Mucosa of stomach (tissue), 1 donor: ENCODE measurements around the gene CELF1.
A peak's percentile ranks its signal among the peaks of the same experiment; 100 is the strongest.

Experiments
- H3K27me3 ChIP-seq: one replicate; pipeline ENCODE4 v1.7.0; 2013; ENCODE audit warnings: mild to moderate bottlenecking, low read length; ENCODE audit not compliant: control insufficient read depth, insufficient read depth
- H3K36me3 ChIP-seq: one replicate; pipeline ENCODE4 v1.7.0; 2013; ENCODE audit warnings: low read length; ENCODE audit not compliant: control insufficient read depth, insufficient read depth
- H3K4me1 ChIP-seq: one replicate; pipeline ENCODE4 v1.7.0; 2013; ENCODE audit warnings: mild to moderate bottlenecking, low read length; ENCODE audit not compliant: control insufficient read depth, insufficient read depth
- H3K4me3 ChIP-seq: one replicate; pipeline ENCODE4 v1.7.0; 2013; ENCODE audit warnings: low read length
- H3K9ac ChIP-seq: one replicate; pipeline ENCODE4 v1.7.0; 2013; ENCODE audit warnings: mild to moderate bottlenecking, low read length, moderate library complexity
- H3K9me3 ChIP-seq: one replicate; pipeline ENCODE4 v1.7.0; 2013; ENCODE audit warnings: mild to moderate bottlenecking, low read length, moderate library complexity; ENCODE audit not compliant: control insufficient read depth
- donor health status: Pancreatic carcinoma.

The CELF1 gene

DNA sequence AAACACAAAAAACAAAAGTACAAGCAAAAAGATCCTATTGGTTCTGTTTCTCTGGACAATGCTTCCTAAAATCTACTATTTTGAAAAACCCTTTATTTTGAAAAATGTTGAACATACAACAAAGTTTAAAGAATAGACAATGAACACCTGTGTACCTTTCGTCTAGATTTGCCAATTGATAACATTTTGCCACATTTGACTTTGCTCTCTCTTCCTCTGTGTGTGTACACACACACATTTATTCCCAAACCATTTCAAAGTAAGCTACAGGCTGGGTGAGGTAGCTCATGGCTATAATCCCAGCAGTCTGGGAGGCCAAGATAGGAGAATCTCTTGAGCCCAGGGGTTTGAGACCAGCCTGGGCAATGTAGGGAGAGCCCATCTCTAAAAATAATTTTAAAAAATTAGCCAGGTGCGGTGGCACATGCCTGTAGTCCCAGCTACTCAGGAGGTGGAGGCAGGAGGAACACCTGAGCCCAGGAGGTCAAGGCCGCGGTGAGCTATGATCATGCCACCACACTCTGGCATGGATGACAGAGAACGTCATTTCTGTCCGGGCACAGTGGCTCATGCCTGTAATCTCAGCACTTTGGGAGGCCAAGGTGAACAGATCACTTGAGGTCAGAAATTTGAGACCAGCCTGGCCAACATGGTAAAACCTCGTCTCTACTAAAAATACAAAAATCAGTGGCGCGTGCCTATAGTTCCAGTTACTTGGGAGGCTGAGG, 121.4 kb downstream of the CELF1 start:
- H3K36me3 ChIP-seq = no peaks in the 10 kb centered on the region
- H3K27me3 ChIP-seq = no peaks in the 10 kb centered on the region
- H3K9me3 ChIP-seq = no peaks in the 10 kb centered on the region
- H3K4me3 ChIP-seq = no peak overlapping the region
- H3K9ac ChIP-seq = no peak overlapping the region
- H3K4me1 ChIP-seq = no peaks in the 10 kb centered on the region

- H3K9me3 ChIP-seq = no peaks in the 10 kb centered on the region
- H3K9ac ChIP-seq = no peak overlapping the region
- no peaks in the 10 kb centered on the region for H3K27me3 ChIP-seq
- H3K4me3 ChIP-seq = no peak overlapping the region
- H3K4me1 ChIP-seq = peaks cover 1% of the 10 kb centered on the region
- H3K36me3 ChIP-seq = no peaks in the 10 kb centered on the region
Observed at GRCh38 chr11:47430524-47430923, 122.4 kb downstream of the CELF1 start.

DNA sequence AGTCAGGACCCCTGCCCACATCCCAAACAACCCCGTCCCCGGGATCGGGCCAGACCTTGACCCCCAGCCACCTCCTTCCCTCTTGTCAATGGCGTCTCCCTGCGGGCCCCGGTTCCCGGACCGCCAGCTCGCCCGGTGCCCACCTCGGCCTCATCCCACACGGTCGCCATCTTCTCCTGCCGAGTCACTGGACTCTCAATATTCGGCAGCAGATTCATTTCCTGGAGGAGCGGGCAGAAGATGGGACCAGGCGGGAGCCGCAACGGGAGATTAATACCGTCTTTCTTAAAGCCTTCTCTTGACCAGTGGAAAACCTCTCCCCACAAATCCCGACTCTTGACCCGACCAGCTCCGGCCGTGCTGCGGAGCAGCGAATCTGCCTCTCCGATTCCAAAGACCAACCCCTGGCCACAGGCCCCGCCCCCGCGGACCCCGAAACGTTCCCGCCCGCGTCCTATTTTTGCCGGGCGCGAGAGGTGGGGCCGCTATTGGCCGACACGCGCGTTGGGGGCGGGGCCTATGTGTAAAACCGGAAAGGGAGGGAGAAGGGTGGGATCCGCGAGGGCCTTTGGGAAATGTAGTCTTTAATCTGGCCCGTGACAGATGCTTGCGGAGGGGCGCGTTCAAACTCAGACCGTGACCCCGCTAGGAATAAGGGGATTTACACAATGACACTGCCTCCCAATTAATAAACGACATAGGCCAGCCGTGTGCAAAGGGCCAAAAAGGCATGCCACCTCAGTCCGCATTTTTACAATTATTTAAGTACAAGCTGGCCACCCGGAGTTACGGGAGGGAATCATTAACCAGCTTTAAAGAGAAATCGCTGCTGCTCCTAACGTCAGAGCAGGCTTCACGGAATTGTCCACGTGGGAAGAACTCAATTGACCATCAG, 126.6 kb downstream of the CELF1 start, which contains the start of gene PSMC3:
TSS of gene PSMC3 (minus strand) at position 378 of the 895 bp plus-strand sequence. CDS start at position 218, 160 bp downstream.
- Histone ChIP-seq H3K4me3 (peak within 1 kb of the TSS; percentile 48), H3K9ac (peak within 1 kb of the TSS; percentile 76), H3K27me3 (no peaks in the 10 kb centered on the region), H3K4me1 (peaks cover 11% of the 10 kb centered on the region), H3K9me3 (no peaks in the 10 kb centered on the region), H3K36me3 (peaks cover 12% of the 10 kb centered on the region)

DNA sequence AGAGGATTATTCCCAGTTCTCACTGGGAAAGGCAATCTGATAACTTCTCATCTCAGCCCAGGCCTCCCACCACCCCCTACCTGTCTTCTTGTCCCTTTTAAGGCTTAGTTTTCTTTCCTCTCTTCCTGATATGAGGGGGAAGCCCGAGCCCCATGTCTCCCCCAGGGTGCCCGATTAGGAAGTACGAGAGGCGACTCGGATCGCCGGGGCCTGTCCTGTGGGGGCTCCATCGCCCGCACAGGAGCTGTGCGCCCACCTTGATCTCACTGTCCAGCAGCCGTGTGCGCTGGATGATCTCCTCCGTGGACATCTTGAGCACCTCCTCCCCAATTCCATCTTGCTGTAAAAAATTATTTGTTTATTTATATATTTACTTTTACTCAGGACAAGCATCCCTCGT, 127.3 kb downstream of the CELF1 start:
- Histone ChIP-seq H3K27me3 (no peaks in the 10 kb centered on the region), H3K4me3 (peak overlapping the region; percentile 48), H3K9me3 (no peaks in the 10 kb centered on the region), H3K9ac (peak overlapping the region; percentile 76), H3K36me3 (peaks cover 14% of the 10 kb centered on the region), H3K4me1 (peaks cover 11% of the 10 kb centered on the region)

DNA sequence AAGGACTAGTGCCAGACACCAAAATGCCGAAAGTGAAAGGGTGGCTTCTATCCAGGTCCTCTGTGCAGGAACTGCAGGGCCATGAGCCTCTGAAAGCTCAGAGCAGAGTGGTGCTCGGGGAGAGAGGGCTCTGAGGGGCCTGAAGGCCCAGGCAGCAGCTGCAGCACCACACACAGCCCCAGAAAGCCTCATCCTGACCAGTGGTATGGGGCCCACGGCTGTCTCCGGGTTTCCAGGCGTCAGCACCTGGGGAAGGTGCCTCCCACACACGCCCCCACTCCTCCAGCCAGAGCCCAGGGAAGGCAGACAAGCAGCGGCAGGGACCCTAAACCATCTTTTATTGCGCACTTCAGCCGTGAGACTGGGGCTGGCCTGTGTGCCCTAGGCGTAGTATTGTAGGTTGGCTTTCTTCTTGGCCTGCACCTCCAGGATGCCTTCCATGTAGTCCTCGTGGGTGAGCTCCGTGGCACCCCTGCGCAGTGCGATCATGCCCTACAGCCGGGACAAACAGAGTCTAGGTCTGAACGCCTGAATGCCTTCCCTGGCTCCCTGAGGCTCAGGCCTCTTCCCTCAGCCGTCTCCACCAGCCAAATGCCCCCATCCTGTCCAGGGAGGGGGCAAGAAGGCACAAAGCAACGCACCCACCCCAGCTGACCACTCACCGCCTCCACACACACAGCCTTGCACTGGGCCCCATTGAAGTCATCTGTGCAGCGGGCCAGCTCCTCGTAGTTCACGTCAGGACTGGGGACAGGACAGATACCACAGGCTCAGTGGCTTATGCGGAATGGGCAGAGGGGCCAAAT, 134.3 kb downstream of the CELF1 start:
- H3K4me3 ChIP-seq = no peak overlapping the region
- peaks cover 11% of the 10 kb centered on the region for H3K36me3 ChIP-seq
- peaks cover 14% of the 10 kb centered on the region for H3K4me1 ChIP-seq
- no peak overlapping the region for H3K9ac ChIP-seq
- no peaks in the 10 kb centered on the region for H3K27me3 ChIP-seq
- no peaks in the 10 kb centered on the region for H3K9me3 ChIP-seq

- Histone ChIP-seq H3K27me3 (no peaks in the 10 kb centered on the region), H3K4me1 (peaks cover 14% of the 10 kb centered on the region), H3K9me3 (no peaks in the 10 kb centered on the region), H3K4me3 (no peak overlapping the region), H3K9ac (no peak overlapping the region), H3K36me3 (peaks cover 10% of the 10 kb centered on the region)
Observed at GRCh38 chr11:47417712-47418111, 135.2 kb downstream of the CELF1 start.

- H3K9me3 ChIP-seq = no peaks in the 10 kb centered on the region
- no peaks in the 10 kb centered on the region for H3K27me3 ChIP-seq
- peaks cover 14% of the 10 kb centered on the region for H3K4me1 ChIP-seq
- peak overlapping the region; percentile 22 for H3K9ac ChIP-seq
- H3K4me3 ChIP-seq = no peak overlapping the region
- peaks cover 10% of the 10 kb centered on the region for H3K36me3 ChIP-seq
Observed at GRCh38 chr11:47415949-47416472, 136.9 kb downstream of the CELF1 start.
